ENCODE measurements around the gene C1orf21.
A peak's percentile ranks its signal among the peaks of the same experiment; 100 is the strongest.

The C1orf21 gene

DNA sequence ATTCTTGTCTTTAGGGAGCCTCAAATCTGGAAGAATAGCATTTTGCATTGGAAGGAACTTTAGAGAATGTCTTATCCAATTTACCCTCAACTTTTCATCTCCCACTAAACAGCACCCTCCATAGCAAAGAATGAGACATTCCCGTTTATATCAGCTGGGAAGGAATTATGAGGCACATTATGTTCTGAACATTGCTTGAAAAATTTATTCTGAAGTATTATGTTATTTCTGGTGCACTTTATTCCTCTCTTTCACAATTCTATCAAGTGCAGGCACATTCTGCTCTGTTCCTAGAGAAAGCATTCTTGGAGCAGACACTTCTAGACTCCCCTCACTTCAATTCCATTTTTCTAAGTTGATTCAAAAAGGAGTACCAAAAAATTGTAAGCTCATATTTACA, 220.0 kb downstream of the C1orf21 start:
- peaks cover 0 to 16% of the 10 kb centered on the region in 2 experiments for H3K36me3 ChIP-seq (ENCODE audit: control insufficient read depth in 1 of 2, insufficient read depth in 2 of 2, low read depth in 1 of 2, low read length in 2 of 2)
- H3K4me3 ChIP-seq (ENCODE audit: insufficient read depth in 1 of 2, low read depth in 1 of 2, low read length in 2 of 2) = no peak overlapping the region
- H3K9me3 ChIP-seq (ENCODE audit: control insufficient read depth, low read length) = no peaks in the 10 kb centered on the region
- no peak overlapping the region for H2AK5ac ChIP-seq (ENCODE audit: low read length, severe bottlenecking)
- H3K4me2 ChIP-seq (ENCODE audit: low read length, poor library complexity, severe bottlenecking) = no peak overlapping the region
- H2BK12ac ChIP-seq (ENCODE audit: low read length in 2 of 2) = no peak overlapping the region
- H2BK15ac ChIP-seq (ENCODE audit: low read depth, poor library complexity, severe bottlenecking) = no peak overlapping the region
- no peak overlapping the region for H4K8ac ChIP-seq (ENCODE audit: low read length)
- WGBS = no CpG with 5 or more reads among the region's 1 CpG
- no peak overlapping the region for H2BK5ac ChIP-seq (ENCODE audit: low read depth, low read length, poor library complexity, severe bottlenecking)
- no peak overlapping the region for H3K18ac ChIP-seq (ENCODE audit: low read depth in 1 of 2, low read length in 2 of 2)
- H2BK120ac ChIP-seq (ENCODE audit: low read depth, low read length) = no peak overlapping the region
- H3K4ac ChIP-seq (ENCODE audit: low read depth in 1 of 2, low read length in 2 of 2) = no peak overlapping the region
- H3K27ac ChIP-seq (ENCODE audit: low read length, poor library complexity, severe bottlenecking) = no peak overlapping the region
- no peak for DNase-seq
- H3K79me1 ChIP-seq (replicated peaks; ENCODE audit: low read length, poor library complexity, severe bottlenecking) = no peaks in the 10 kb centered on the region
- H4K91ac ChIP-seq (ENCODE audit: low read length) = no peak overlapping the region
- no peak overlapping the region for H3K23ac ChIP-seq (ENCODE audit: low read length in 2 of 2)
- peaks cover 3% of the 10 kb centered on the region for H3K4me1 ChIP-seq (ENCODE audit: control insufficient read depth, insufficient read depth, low read depth, low read length)
- H2AFZ ChIP-seq (ENCODE audit: low read depth, low read length) = no peak overlapping the region
- H3K27me3 ChIP-seq (ENCODE audit: control insufficient read depth in 1 of 2, insufficient read depth in 1 of 2, low read length in 2 of 2) = no peaks in the 10 kb centered on the region
- no peak overlapping the region for H3K14ac ChIP-seq (ENCODE audit: low read length in 2 of 2)
- H3K9ac ChIP-seq (ENCODE audit: low read length) = no peak overlapping the region

DNA sequence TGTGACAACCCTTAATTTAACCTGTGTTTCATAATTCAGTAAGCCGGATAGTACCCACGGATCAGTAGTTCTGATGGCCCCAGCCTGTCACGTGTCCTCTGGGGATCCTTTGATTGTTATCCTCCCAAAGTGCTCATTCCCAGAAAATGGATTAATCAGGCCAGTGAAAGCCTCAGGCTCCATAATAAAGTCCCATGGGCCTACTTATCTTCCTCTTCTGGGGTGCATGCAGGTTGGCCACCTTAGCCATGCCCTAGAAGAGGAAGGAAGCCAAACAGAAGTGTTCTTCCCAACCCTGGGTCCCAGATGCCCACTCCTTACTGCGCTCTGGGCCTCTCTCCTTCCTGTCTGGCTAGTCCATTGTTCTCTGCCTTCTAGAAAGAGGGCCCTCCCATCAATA, 221.8 kb downstream of the C1orf21 start:
- Histone ChIP-seq H3K18ac (ENCODE audit: low read depth in 1 of 2, low read length in 2 of 2) (no peak overlapping the region), H3K4ac (ENCODE audit: low read depth in 1 of 2, low read length in 2 of 2) (no peak overlapping the region), H3K4me1 (ENCODE audit: control insufficient read depth, insufficient read depth, low read depth, low read length) (peaks cover 3% of the 10 kb centered on the region), H2BK120ac (ENCODE audit: low read depth, low read length) (no peak overlapping the region), H3K79me1 (replicated peaks; ENCODE audit: low read length, poor library complexity, severe bottlenecking) (no peaks in the 10 kb centered on the region), H3K27ac (ENCODE audit: low read length, poor library complexity, severe bottlenecking) (no peak overlapping the region), H2BK5ac (ENCODE audit: low read depth, low read length, poor library complexity, severe bottlenecking) (no peak overlapping the region), H3K4me2 (ENCODE audit: low read length, poor library complexity, severe bottlenecking) (no peak overlapping the region), H3K4me3 (ENCODE audit: insufficient read depth in 1 of 2, low read depth in 1 of 2, low read length in 2 of 2) (no peak overlapping the region), H3K9ac (ENCODE audit: low read length) (no peak overlapping the region), H4K91ac (ENCODE audit: low read length) (no peak overlapping the region), H2AFZ (ENCODE audit: low read depth, low read length) (no peak overlapping the region), H3K36me3 (ENCODE audit: control insufficient read depth in 1 of 2, insufficient read depth in 2 of 2, low read depth in 1 of 2, low read length in 2 of 2) (peaks cover 0 to 9% of the 10 kb centered on the region in 2 experiments), H3K14ac (ENCODE audit: low read length in 2 of 2) (no peak overlapping the region), H2AK5ac (ENCODE audit: low read length, severe bottlenecking) (no peak overlapping the region), H3K9me3 (ENCODE audit: control insufficient read depth, low read length) (no peaks in the 10 kb centered on the region), H3K23ac (ENCODE audit: low read length in 2 of 2) (no peak overlapping the region), H2BK15ac (ENCODE audit: low read depth, poor library complexity, severe bottlenecking) (no peak overlapping the region), H4K8ac (ENCODE audit: low read length) (no peak overlapping the region), H3K27me3 (ENCODE audit: control insufficient read depth in 1 of 2, insufficient read depth in 1 of 2, low read length in 2 of 2) (no peaks in the 10 kb centered on the region), H2BK12ac (ENCODE audit: low read length in 2 of 2) (no peak overlapping the region)
- 98% methylated on average over 3 of the region's 4 CpGs for WGBS
- no peak for DNase-seq

DNA sequence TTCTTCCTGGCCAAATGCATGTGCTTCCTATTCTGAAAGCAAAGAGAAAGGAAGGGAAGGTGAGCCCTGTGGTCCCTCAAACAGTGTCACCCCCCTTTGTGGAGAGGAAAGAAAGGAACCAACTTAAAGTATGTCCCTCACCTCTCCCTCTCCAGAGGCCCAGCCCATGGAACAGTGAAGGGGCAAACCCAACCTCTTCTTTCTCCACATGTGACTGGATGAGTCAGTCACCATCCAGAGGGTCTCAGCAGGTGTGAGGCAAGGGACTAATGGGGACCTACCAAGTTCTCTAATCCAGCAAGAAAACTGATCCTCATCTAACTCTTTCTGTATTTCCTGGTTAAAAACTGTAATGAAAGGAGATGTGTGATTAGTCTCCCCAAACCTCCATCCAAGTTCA, 222.2 kb downstream of the C1orf21 start:
- no peak for DNase-seq
- Histone ChIP-seq H3K4ac (ENCODE audit: low read depth in 1 of 2, low read length in 2 of 2) (no peak overlapping the region), H3K9ac (ENCODE audit: low read length) (no peak overlapping the region)

DNA sequence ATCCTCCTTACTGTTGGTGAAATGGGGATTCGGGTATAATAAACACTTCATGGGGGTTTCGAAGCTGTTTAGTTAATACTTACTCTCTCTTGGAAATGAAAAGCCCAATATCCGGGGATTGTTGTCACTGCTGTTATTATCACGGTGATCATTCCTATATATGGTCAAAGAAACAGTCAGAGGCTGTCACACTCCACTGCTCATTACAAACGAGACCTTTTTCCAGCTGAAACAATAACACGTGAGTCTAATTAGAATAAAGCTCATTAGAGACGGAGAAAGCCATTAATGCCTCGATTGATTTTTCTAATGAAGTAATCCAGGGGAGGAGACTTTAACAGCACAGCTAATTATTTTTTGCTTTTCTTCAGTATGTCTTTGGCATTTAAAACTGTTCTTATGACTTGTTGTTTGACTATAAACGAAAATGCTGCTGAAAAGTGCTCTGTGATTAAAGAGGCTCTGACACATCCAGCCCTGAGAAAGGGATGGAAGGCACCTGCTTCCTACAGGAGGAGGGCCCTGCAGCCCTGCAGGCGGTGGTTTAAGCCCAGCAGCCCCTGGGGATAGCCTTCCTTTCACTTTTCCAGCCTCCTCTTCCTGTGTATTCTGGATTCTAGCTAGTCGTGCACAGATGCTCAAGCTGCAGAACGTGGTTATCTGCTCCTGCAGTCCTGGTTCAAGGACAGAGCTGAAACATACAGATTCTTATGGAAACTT, 224.2 kb downstream of the C1orf21 start:
- Histone ChIP-seq H3K9ac (ENCODE audit: low read length) (no peak overlapping the region), H3K4me2 (ENCODE audit: low read length, poor library complexity, severe bottlenecking) (peak overlapping the region; percentile 26), H3K27ac (ENCODE audit: low read length, poor library complexity, severe bottlenecking) (peak overlapping the region; percentile 2), H3K18ac (ENCODE audit: low read depth in 1 of 2, low read length in 2 of 2) (no peak overlapping the region), H3K4me1 (ENCODE audit: control insufficient read depth, insufficient read depth, low read depth, low read length) (peaks cover 3% of the 10 kb centered on the region), H3K4ac (ENCODE audit: low read depth in 1 of 2, low read length in 2 of 2) (no peak overlapping the region), H2BK120ac (ENCODE audit: low read depth, low read length) (no peak overlapping the region), H3K79me1 (replicated peaks; ENCODE audit: low read length, poor library complexity, severe bottlenecking) (no peaks in the 10 kb centered on the region), H3K9me3 (ENCODE audit: control insufficient read depth, low read length) (no peaks in the 10 kb centered on the region), H2BK15ac (ENCODE audit: low read depth, poor library complexity, severe bottlenecking) (no peak overlapping the region), H4K91ac (ENCODE audit: low read length) (no peak overlapping the region), H2BK12ac (ENCODE audit: low read length in 2 of 2) (no peak overlapping the region), H4K8ac (ENCODE audit: low read length) (no peak overlapping the region), H3K14ac (ENCODE audit: low read length in 2 of 2) (no peak overlapping the region), H2AK5ac (ENCODE audit: low read length, severe bottlenecking) (no peak overlapping the region), H3K36me3 (ENCODE audit: control insufficient read depth in 1 of 2, insufficient read depth in 2 of 2, low read depth in 1 of 2, low read length in 2 of 2) (no peaks in the 10 kb centered on the region), H2AFZ (ENCODE audit: low read depth, low read length) (no peak overlapping the region), H3K23ac (ENCODE audit: low read length in 2 of 2) (no peak overlapping the region), H3K4me3 (ENCODE audit: insufficient read depth in 1 of 2, low read depth in 1 of 2, low read length in 2 of 2) (no peak overlapping the region), H3K27me3 (ENCODE audit: control insufficient read depth in 1 of 2, insufficient read depth in 1 of 2, low read length in 2 of 2) (no peaks in the 10 kb centered on the region), H2BK5ac (ENCODE audit: low read depth, low read length, poor library complexity, severe bottlenecking) (no peak overlapping the region)
- 85% methylated on average over 11 of the region's 12 CpGs for WGBS
- DNase-seq = no peak

More for the DNA sequence above, 222.2 kb downstream of the C1orf21 start:
- Histone ChIP-seq H3K4me1 (ENCODE audit: control insufficient read depth, insufficient read depth, low read depth, low read length) (peaks cover 3% of the 10 kb centered on the region), H3K14ac (ENCODE audit: low read length in 2 of 2) (no peak overlapping the region), H3K27me3 (ENCODE audit: control insufficient read depth in 1 of 2, insufficient read depth in 1 of 2, low read length in 2 of 2) (no peaks in the 10 kb centered on the region), H3K9me3 (ENCODE audit: control insufficient read depth, low read length) (no peaks in the 10 kb centered on the region), H3K4me3 (ENCODE audit: insufficient read depth in 1 of 2, low read depth in 1 of 2, low read length in 2 of 2) (no peak overlapping the region), H3K27ac (ENCODE audit: low read length, poor library complexity, severe bottlenecking) (no peak overlapping the region), H2BK5ac (ENCODE audit: low read depth, low read length, poor library complexity, severe bottlenecking) (no peak overlapping the region), H4K8ac (ENCODE audit: low read length) (no peak overlapping the region), H2BK15ac (ENCODE audit: low read depth, poor library complexity, severe bottlenecking) (no peak overlapping the region), H2AFZ (ENCODE audit: low read depth, low read length) (no peak overlapping the region), H2BK12ac (ENCODE audit: low read length in 2 of 2) (no peak overlapping the region), H3K79me1 (replicated peaks; ENCODE audit: low read length, poor library complexity, severe bottlenecking) (no peaks in the 10 kb centered on the region), H2AK5ac (ENCODE audit: low read length, severe bottlenecking) (no peak overlapping the region), H4K91ac (ENCODE audit: low read length) (no peak overlapping the region), H3K36me3 (ENCODE audit: control insufficient read depth in 1 of 2, insufficient read depth in 2 of 2, low read depth in 1 of 2, low read length in 2 of 2) (peaks cover 0 to 9% of the 10 kb centered on the region in 2 experiments), H3K4me2 (ENCODE audit: low read length, poor library complexity, severe bottlenecking) (no peak overlapping the region), H2BK120ac (ENCODE audit: low read depth, low read length) (no peak overlapping the region), H3K23ac (ENCODE audit: low read length in 2 of 2) (no peak overlapping the region), H3K18ac (ENCODE audit: low read depth in 1 of 2, low read length in 2 of 2) (no peak overlapping the region)
